ENCODE measurements around the gene TPCN1.

- no peak for TF ChIP-seq CTCF (conservative IDR thresholded peaks at IDR 0.05; ENCODE audit: low read depth, low read length)
- no peak for TF ChIP-seq EZH2phosphoT487 (IDR thresholded peaks at IDR 0.05; ENCODE audit: borderline replicate concordance, low read length)
- TF ChIP-seq EZH2 (IDR thresholded peaks at IDR 0.05; ENCODE audit: low read length, unreplicated experiment): no peak
These were observed 32.4 kb downstream of the TPCN1 start for GRCh38 chr12:113253532-113254285.

All from PC-3 (cell line).